IPS-18a (cell line): ENCODE measurements around the gene EFCAB13.

ENCODE experiments used
- H3K27ac ChIP-seq: one replicate; pipeline ENCODE4 v1.5.1; 2013; ENCODE audit warnings: low read length
- H3K27me3 ChIP-seq: one replicate; pipeline ENCODE4 v1.6.1; 2013; ENCODE audit warnings: mild to moderate bottlenecking, low read length; ENCODE audit not compliant: control insufficient read depth, insufficient read depth
- H3K36me3 ChIP-seq: one replicate; pipeline ENCODE4 v1.6.1; 2013; ENCODE audit warnings: low read depth, low read length; ENCODE audit not compliant: control insufficient read depth
- H3K4me1 ChIP-seq: one replicate; pipeline ENCODE4 v1.6.1; 2013; ENCODE audit warnings: low read depth, low read length; ENCODE audit not compliant: control insufficient read depth
- H3K4me3 ChIP-seq: one replicate; pipeline ENCODE4 v1.5.1; 2013; ENCODE audit warnings: low read length
- H3K9ac ChIP-seq: one replicate; pipeline ENCODE4 v1.6.1; 2013; ENCODE audit warnings: mild to moderate bottlenecking, low read length, moderate library complexity
- H3K9me3 ChIP-seq: one replicate; pipeline ENCODE4 v1.6.1; 2013; ENCODE audit warnings: low read depth, low read length; ENCODE audit not compliant: control insufficient read depth

Gene EFCAB13

GRCh38 chr17:47295874-47296255 lies 27.9 kb upstream of the EFCAB13 start:
- no peaks in the 10 kb centered on the region for H3K36me3 ChIP-seq

GRCh38 chr17:47297661-47298400 lies 25.9 kb upstream of the EFCAB13 start:
- no peak overlapping the region for H3K27ac ChIP-seq

More at GRCh38 chr17:47295874-47296255, 27.9 kb upstream of the EFCAB13 start:
- no peak overlapping the region for H3K27ac ChIP-seq
- no peaks in the 10 kb centered on the region for H3K4me1 ChIP-seq
- no peaks in the 10 kb centered on the region for H3K27me3 ChIP-seq
- no peak overlapping the region for H3K4me3 ChIP-seq
- H3K9me3 ChIP-seq: no peaks in the 10 kb centered on the region
- no peak overlapping the region for H3K9ac ChIP-seq

GRCh38 chr17:47298712-47299111 lies 25.0 kb upstream of the EFCAB13 start:
- Histone ChIP-seq H3K27me3 (no peaks in the 10 kb centered on the region), H3K9ac (no peak overlapping the region), H3K9me3 (no peaks in the 10 kb centered on the region), H3K4me3 (no peak overlapping the region), H3K4me1 (no peaks in the 10 kb centered on the region), H3K27ac (no peak overlapping the region), H3K36me3 (no peaks in the 10 kb centered on the region)

More at GRCh38 chr17:47297661-47298400, 25.9 kb upstream of the EFCAB13 start:
- Histone ChIP-seq H3K9me3 (no peaks in the 10 kb centered on the region), H3K9ac (no peak overlapping the region), H3K4me1 (no peaks in the 10 kb centered on the region), H3K36me3 (no peaks in the 10 kb centered on the region), H3K27me3 (no peaks in the 10 kb centered on the region), H3K4me3 (no peak overlapping the region)

GRCh38 chr17:47299239-47299910 lies 24.4 kb upstream of the EFCAB13 start:
- H3K4me3 ChIP-seq: no peak overlapping the region
- H3K9me3 ChIP-seq: no peaks in the 10 kb centered on the region
- H3K9ac ChIP-seq: no peak overlapping the region
- no peaks in the 10 kb centered on the region for H3K36me3 ChIP-seq
- H3K27me3 ChIP-seq: no peaks in the 10 kb centered on the region
- H3K27ac ChIP-seq: no peak overlapping the region
- H3K4me1 ChIP-seq: no peaks in the 10 kb centered on the region

DNA sequence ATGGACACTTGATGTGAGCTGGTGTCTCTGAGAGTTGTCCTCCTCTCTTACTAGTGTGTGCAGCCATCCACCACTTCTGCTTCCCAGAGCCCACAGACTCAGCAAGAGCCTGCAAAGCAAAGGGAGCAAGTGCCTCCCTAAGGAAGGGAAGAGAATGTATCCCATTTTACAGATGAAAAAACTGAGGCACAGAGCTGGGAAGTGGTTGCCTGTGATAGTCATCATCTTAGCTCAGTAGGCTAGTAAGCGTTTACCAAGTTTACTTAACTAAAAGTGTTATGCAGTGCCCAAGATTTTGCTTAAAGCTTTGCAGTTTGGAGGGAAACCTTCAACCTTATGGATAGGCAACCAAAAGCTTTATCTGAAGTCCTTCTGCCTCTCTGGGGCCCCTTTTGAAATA lies 23.0 kb upstream of the EFCAB13 start:
- Histone ChIP-seq H3K4me3 (no peak overlapping the region), H3K9me3 (no peaks in the 10 kb centered on the region), H3K27me3 (no peaks in the 10 kb centered on the region), H3K36me3 (no peaks in the 10 kb centered on the region), H3K27ac (no peak overlapping the region), H3K9ac (no peak overlapping the region), H3K4me1 (no peaks in the 10 kb centered on the region)

GRCh38 chr17:47301161-47301560 lies 22.6 kb upstream of the EFCAB13 start:
- Histone ChIP-seq H3K27ac (no peak overlapping the region), H3K27me3 (no peaks in the 10 kb centered on the region), H3K36me3 (no peaks in the 10 kb centered on the region), H3K4me3 (no peak overlapping the region), H3K9ac (no peak overlapping the region), H3K4me1 (no peaks in the 10 kb centered on the region), H3K9me3 (no peaks in the 10 kb centered on the region)

DNA sequence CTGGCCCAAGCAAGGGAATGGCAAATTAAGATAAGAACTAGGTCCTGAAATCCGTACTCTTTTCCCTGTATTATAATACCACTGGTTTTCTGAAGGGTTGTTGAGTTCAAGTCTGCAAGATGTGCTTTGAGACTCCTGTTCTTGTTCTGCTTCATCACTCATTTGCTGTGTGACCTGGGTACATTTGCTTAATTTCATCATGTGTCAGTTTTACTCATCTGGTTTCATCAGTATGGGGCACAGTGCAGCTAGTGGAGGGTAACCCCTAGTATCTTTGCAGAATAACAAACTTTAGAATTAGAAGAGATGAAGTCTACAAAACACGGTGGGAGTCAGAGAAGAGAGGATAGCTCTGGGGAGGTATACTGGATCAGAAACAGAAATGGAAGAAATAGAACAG lies 21.9 kb upstream of the EFCAB13 start:
- H3K27ac ChIP-seq: no peak overlapping the region
- H3K4me3 ChIP-seq: no peak overlapping the region
- no peaks in the 10 kb centered on the region for H3K4me1 ChIP-seq
- no peak overlapping the region for H3K9ac ChIP-seq
- no peaks in the 10 kb centered on the region for H3K27me3 ChIP-seq
- no peaks in the 10 kb centered on the region for H3K9me3 ChIP-seq
- H3K36me3 ChIP-seq: no peaks in the 10 kb centered on the region

DNA sequence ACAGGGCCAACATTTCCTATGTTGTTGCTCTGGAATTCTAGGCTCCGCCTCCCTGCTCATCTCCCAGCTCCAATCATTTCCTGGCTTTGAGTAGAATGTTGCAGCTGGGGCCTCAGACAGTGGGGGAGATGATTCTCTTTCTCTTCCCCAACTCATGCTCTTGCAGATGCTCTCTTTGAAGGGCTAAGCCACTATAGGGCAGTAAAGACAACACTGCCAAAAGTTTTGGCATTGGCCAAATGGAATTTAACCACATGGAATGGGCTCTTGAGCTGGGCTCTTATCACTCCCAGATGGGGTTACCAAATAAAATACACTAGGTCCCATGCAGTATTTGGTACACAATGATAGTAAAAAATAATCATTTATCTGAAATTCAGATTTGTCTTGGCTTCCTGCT lies 19.6 kb upstream of the EFCAB13 start:
- no peak overlapping the region for H3K4me3 ChIP-seq
- H3K4me1 ChIP-seq: no peaks in the 10 kb centered on the region
- no peak overlapping the region for H3K9ac ChIP-seq
- H3K27me3 ChIP-seq: no peaks in the 10 kb centered on the region
- H3K9me3 ChIP-seq: no peaks in the 10 kb centered on the region
- H3K27ac ChIP-seq: no peak overlapping the region
- H3K36me3 ChIP-seq: no peaks in the 10 kb centered on the region

DNA sequence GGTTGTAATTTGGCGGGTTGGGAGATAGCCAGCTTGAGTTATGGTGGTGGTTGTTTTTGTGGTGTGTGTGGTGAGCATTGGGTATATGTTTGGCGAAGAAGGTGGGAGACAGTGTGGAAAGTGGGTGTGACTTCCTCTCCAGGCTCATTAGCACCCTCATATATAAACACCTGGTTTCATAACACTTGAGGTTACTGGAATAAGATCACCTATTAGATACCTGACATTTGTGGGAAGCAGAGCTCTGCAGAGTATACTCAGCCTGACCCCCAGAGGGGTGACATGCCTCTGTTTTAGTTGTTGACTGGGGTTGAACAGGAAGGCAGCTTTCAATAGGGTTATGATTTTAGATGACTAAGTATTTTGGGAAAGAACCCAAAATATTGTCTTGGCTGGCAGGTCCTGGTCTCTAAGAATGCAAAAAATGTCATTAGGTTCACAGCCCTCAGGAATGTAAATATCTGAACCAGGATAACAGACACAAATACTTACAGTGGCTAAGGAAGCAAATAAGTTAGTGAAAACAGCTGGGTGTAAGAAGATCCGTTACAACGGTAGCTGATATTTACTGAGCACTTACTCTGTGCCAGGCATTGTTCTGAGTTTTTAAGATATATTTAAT lies 18.3 kb upstream of the EFCAB13 start:
- Histone ChIP-seq H3K9ac (no peak overlapping the region), H3K36me3 (no peaks in the 10 kb centered on the region), H3K27ac (no peak overlapping the region), H3K4me1 (peaks cover 5% of the 10 kb centered on the region), H3K9me3 (no peaks in the 10 kb centered on the region), H3K27me3 (no peaks in the 10 kb centered on the region), H3K4me3 (no peak overlapping the region)

DNA sequence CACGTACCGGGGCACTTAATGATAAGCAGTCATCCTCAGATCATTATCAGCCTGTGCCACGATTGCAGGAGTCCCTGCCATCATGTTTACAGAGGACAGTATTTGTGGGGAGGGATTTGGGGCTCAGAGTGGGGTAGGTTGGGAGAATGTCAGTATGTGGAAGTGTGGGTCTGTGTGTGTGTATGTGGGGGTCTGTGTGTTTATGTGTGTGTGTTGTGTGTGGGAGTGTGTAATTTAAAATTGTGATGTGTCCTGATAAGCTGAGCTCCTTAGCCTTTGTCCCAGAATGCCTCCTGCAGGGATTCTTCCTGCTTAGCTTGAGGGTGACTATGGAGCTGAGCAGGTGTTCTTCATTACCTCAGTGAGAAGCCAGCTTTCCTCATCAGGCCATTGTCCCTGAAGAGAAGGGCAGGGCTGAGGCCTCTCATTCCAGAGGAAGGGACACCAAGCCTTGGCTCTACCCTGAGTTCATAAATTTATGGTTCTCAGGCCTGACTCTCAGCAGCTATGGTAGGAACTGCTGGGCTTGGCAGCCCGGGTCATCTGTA lies 13.5 kb upstream of the EFCAB13 start:
- Histone ChIP-seq H3K9ac (no peak overlapping the region), H3K27ac (no peak overlapping the region), H3K4me3 (no peak overlapping the region), H3K27me3 (no peaks in the 10 kb centered on the region), H3K36me3 (no peaks in the 10 kb centered on the region), H3K4me1 (peaks cover 11% of the 10 kb centered on the region), H3K9me3 (no peaks in the 10 kb centered on the region)

DNA sequence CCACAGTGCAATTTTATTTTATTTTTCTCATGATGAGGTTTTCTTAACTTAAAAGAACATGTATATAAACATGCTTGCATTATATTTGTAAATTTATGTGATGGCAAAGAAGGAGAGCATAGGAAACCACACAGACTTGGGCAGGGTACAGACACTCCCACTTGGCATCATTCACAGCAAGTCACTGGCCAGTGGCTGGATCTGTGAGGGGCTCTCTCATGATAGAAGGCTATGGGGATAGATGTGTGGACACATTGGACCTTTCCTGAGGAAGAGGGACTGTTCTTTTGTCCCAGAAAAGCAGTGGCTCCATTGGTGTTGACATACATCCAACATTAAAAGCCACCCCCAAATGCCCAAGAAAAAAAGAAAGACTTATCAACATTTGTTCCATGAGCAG lies 12.3 kb upstream of the EFCAB13 start:
- H3K4me3 ChIP-seq: no peak overlapping the region
- no peaks in the 10 kb centered on the region for H3K36me3 ChIP-seq
- H3K27me3 ChIP-seq: no peaks in the 10 kb centered on the region
- peaks cover 11% of the 10 kb centered on the region for H3K4me1 ChIP-seq
- H3K27ac ChIP-seq: no peak overlapping the region
- no peak overlapping the region for H3K9ac ChIP-seq
- no peaks in the 10 kb centered on the region for H3K9me3 ChIP-seq
